A549 treated with RU486 at 1 μM for 4 hours (cell line): ENCODE results near the gene MSS51. TPM values are rescaled to one million over a fixed set of nuclear protein-coding genes. Genes with fewer than 3 reads are reported as not detected.

ENCODE experiments used
- total RNA-seq: library from RNA; stranded (reverse); fragments of 200-300 nt; extraction: Qiagen RNA extraction; gene quantifications from 5 replicates; pipeline ENCODE4 v1.2.3, GENCODE V29; 2022; ENCODE audit warnings: low read depth

The MSS51 gene
- 0.36 to 0.79 TPM (median 0.41 TPM) in 5 replicates for total RNA-seq

GRCh38 chr10:73433538-73433867 lies at the start of gene MSS51:
MSS51 (minus strand) TSS chr10:73433561; CDS start chr10:73428284, 5,277 bp downstream.

GRCh38 chr10:73413528-73414229 lies 19.7 kb downstream of the MSS51 start, which contains the start of gene ANXA7:
ANXA7 (minus strand) TSS chr10:73414058; CDS start chr10:73400856, 13,202 bp downstream.

Other genes starting within 250 kb of the MSS51 start
- 48.0 to 52.7 TPM (median 51.6 TPM) in 5 replicates for gene DNAJC9, start 186.3 kb downstream of the MSS51 start, total RNA-seq
- gene MRPS16, start 180.9 kb downstream of the MSS51 start, total RNA-seq, result 122 to 194 TPM (median 178 TPM) in 5 replicates
- gene CFAP70, start 74.7 kb downstream of the MSS51 start, total RNA-seq, result 0.11 to 0.16 TPM (median 0.14 TPM) in 5 replicates
- 109 to 138 TPM (median 111 TPM) in 5 replicates for gene ANXA7, start 19.5 kb downstream of the MSS51 start, total RNA-seq
- gene PPP3CB, start 62.5 kb upstream of the MSS51 start, total RNA-seq, result 9.3 to 18.8 TPM (median 17.8 TPM) in 5 replicates
- gene USP54, start 157.8 kb upstream of the MSS51 start, total RNA-seq, result 10.1 to 12.5 TPM (median 11.9 TPM) in 5 replicates
- gene MYOZ1, start 207.9 kb upstream of the MSS51 start, total RNA-seq, result not detected in 5 replicates
- 0.03 TPM in 1 of 5 replicates, not detected in the others for gene SYNPO2L, start 222.5 kb upstream of the MSS51 start, total RNA-seq